ENCODE measurements around the gene BIN1.

GRCh38 chr2:127133793-127134192 is 26.8 kb upstream of the BIN1 start:
- TF ChIP-seq CTCF (IDR thresholded peaks at IDR 0.05) = no peak
- TF ChIP-seq POLR2A (IDR thresholded peaks at IDR 0.05) = no peak
- TF ChIP-seq POLR2AphosphoS5 (IDR thresholded peaks at IDR 0.05) = no peak
- no peak for TF ChIP-seq EP300 (IDR thresholded peaks at IDR 0.05)

Measured in gastroesophageal sphincter (tissue), 3 donors.